T-helper 1 cell treated with Interleukin-12 subunit alpha and Interleukin-12 subunit beta and Interleukin-4 antibody, amounts not matched to agents 30 μg/mL and 1 μg/mL, for 36 hours (primary cell): Measurements from ENCODE around the gene CENPI.

ENCODE experiments used
- H3K27ac Mint-ChIP-seq: one replicate; pipeline ENCODE4 v1.8.0; 2021; ENCODE audit warnings: mild to moderate bottlenecking, mixed read lengths
- H3K27me3 Mint-ChIP-seq: one replicate; pipeline ENCODE4 v1.8.0; 2021; ENCODE audit warnings: low read depth, mixed read lengths
- H3K36me3 Mint-ChIP-seq: one replicate; pipeline ENCODE4 v1.8.0; 2021; ENCODE audit warnings: low read depth, mixed read lengths
- H3K4me1 Mint-ChIP-seq: one replicate; pipeline ENCODE4 v1.8.0; 2021; ENCODE audit warnings: low read depth, mixed read lengths
- H3K4me3 Mint-ChIP-seq: one replicate; pipeline ENCODE4 v1.8.0; 2021; ENCODE audit warnings: mild to moderate bottlenecking, moderate library complexity, mixed read lengths
- H3K9me3 Mint-ChIP-seq: one replicate; pipeline ENCODE4 v1.8.0; 2021; ENCODE audit warnings: mixed read lengths

Gene CENPI

GRCh38 chrX:101108284-101108683 is 10.3 kb downstream of the CENPI start:
- peaks cover 14% of the 10 kb centered on the region for H3K36me3 Mint-ChIP-seq
- H3K4me3 Mint-ChIP-seq = no peak overlapping the region
- H3K27ac Mint-ChIP-seq = no peak overlapping the region
- no peaks in the 10 kb centered on the region for H3K9me3 Mint-ChIP-seq
- peaks cover 5% of the 10 kb centered on the region for H3K4me1 Mint-ChIP-seq
- no peaks in the 10 kb centered on the region for H3K27me3 Mint-ChIP-seq

DNA sequence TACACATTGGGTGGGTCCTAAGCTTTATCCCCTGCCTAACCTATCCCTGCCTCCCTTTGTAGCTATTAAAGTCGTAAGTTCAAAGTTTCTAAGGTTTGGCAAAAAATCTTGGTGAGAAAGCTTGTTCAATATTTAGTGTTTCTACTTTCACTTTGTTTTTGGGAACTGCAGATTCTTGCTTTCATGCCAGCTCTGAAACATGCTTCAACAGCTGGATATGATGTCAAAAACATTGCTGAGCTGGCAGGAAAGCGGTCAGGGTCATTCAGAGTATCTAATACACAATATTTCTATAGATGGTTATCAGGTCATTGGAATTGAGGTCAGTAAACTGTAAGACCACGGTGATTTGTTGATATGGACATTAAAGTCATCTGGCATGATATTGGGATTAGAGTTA is 19.7 kb downstream of the CENPI start:
- Mint-ChIP-seq H3K27me3 (no peaks in the 10 kb centered on the region), H3K4me3 (no peak overlapping the region), H3K36me3 (peaks cover 20% of the 10 kb centered on the region), H3K9me3 (no peaks in the 10 kb centered on the region), H3K4me1 (no peaks in the 10 kb centered on the region), H3K27ac (no peak overlapping the region)

DNA sequence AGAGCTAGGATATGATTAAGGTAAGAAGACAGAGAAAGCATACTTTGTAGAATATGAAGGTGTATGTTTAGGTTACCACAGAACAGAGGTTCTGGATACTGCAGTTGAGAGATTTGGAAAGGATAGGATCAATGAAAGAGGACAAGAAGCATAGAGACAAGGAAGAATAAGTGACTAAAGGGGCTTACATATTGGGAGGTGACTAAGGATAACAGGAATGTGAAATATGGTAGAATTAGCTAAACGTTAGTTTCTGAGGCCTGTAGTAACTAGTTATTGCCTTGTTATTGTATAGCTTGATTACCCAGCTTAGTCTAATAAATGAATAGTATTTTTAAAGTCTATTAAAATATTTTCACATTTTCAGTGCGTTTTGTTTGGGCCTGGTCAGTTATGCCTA is 38.2 kb downstream of the CENPI start:
- H3K27me3 Mint-ChIP-seq = no peaks in the 10 kb centered on the region
- no peaks in the 10 kb centered on the region for H3K9me3 Mint-ChIP-seq
- H3K4me1 Mint-ChIP-seq = peaks cover 3% of the 10 kb centered on the region
- peaks cover 25% of the 10 kb centered on the region for H3K36me3 Mint-ChIP-seq
- H3K27ac Mint-ChIP-seq = no peak overlapping the region
- no peak overlapping the region for H3K4me3 Mint-ChIP-seq
